Activated CD4-positive, alpha-beta memory T cell treated with anti-CD3 and anti-CD28 coated beads, Interleukin-2, amount 10 ng/mL, durations not matched to agents 7 days and 5 days (primary cell): Measurements from ENCODE around the gene BRD3. TPM values are rescaled to one million over a fixed set of nuclear protein-coding genes. Genes with fewer than 3 reads are reported as not detected.
"Not testable (repeated sequence)": the region's sequence is repeated elsewhere in the genome, so short reads cannot be mapped to it uniquely, and the experiment has no call there.

Source experiments
- CTCF ChIA-PET: fragments of 350-600 bp; sonication (Branson Sonifier 250); formaldehyde crosslinking; loops from one replicate; lab custom pipeline; 2021; ENCODE audit warnings: antibody characterized with exemption, inconsistent platforms; lab: Charles Lee
- POLR2A ChIA-PET: fragments of 350-600 bp; sonication (Branson Sonifier 250); formaldehyde crosslinking; loops from one replicate; lab custom pipeline; 2021; ENCODE audit warnings: antibody characterized with exemption; lab: Charles Lee
- DNase-seq: peaks from one replicate; pipeline ENCODE4 v3.0.0-alpha.2; 2020
- H3K27ac Mint-ChIP-seq: one replicate; pipeline ENCODE4 v1.8.0; 2021; ENCODE audit warnings: mild to moderate bottlenecking, mixed read lengths
- H3K27me3 Mint-ChIP-seq: one replicate; pipeline ENCODE4 v1.8.0; 2021; ENCODE audit warnings: mixed read lengths
- H3K36me3 Mint-ChIP-seq: one replicate; pipeline ENCODE4 v1.8.0; 2021; ENCODE audit warnings: low read depth, mixed read lengths
- H3K4me1 Mint-ChIP-seq: one replicate; pipeline ENCODE4 v1.8.0; 2021; ENCODE audit warnings: mixed read lengths
- H3K4me3 Mint-ChIP-seq: one replicate; pipeline ENCODE4 v1.8.0; 2021; ENCODE audit warnings: mild to moderate bottlenecking, mixed read lengths
- H3K9me3 Mint-ChIP-seq: one replicate; pipeline ENCODE4 v1.8.0; 2021; ENCODE audit warnings: mixed read lengths
- total RNA-seq, 2 experiments: library from RNA; stranded (reverse); gene quantifications; one replicate each; pipeline ENCODE4 v1.2.3, GENCODE V29; 2021

BRD3 gene
- total RNA-seq: 10 to 100 TPM; 26.0 to 29.3 TPM

- Mint-ChIP-seq H3K9me3 (no peaks in the 10 kb centered on the region), H3K27me3 (peaks cover 20% of the 10 kb centered on the region), H3K36me3 (no peaks in the 10 kb centered on the region), H3K4me1 (peaks cover 22% of the 10 kb centered on the region), H3K27ac (peak within 1 kb of the TSS; percentile 81), H3K4me3 (peak within 1 kb of the TSS; percentile 81)
- ChIA-PET CTCF (interaction anchor here (1.6 kb wide), 1 partner anchor 68 kb away, joined by 6 read pairs; the partner anchor contains the start of gene WDR5), POLR2A (interaction anchor here (0.8 to 1.6 kb wide), 4 partner anchors 66 to 96 kb away, joined by 3 to 7 read pairs (median 4); partner anchors contain the start of genes RNU6ATAC and WDR5)
- DNase-seq: peak; percentile 86
Observed at GRCh38 chr9:134067904-134068743, at the start of gene BRD3. TSS of gene BRD3 (minus strand) at chr9:134068026. CDS start at chr9:134053477, 14,549 bp downstream.

GRCh38 chr9:134112561-134112960 lies 44.7 kb upstream of the BRD3 start:
- H3K4me3 Mint-ChIP-seq: no peak overlapping the region
- H3K9me3 Mint-ChIP-seq: no peaks in the 10 kb centered on the region
- H3K4me1 Mint-ChIP-seq: no peaks in the 10 kb centered on the region
- H3K36me3 Mint-ChIP-seq: no peaks in the 10 kb centered on the region
- DNase-seq: no peak
- ChIA-PET POLR2A (no interaction called here), CTCF (no interaction called here)
- no peak overlapping the region for H3K27ac Mint-ChIP-seq
- H3K27me3 Mint-ChIP-seq: no peaks in the 10 kb centered on the region

- Mint-ChIP-seq H3K27me3 (no peaks in the 10 kb centered on the region), H3K4me1 (no peaks in the 10 kb centered on the region), H3K27ac (no peak overlapping the region), H3K9me3 (no peaks in the 10 kb centered on the region), H3K4me3 (no peak overlapping the region), H3K36me3 (no peaks in the 10 kb centered on the region)
- POLR2A ChIA-PET: no interaction called here
- DNase-seq: no peak
- CTCF ChIA-PET: no interaction called here
Observed at GRCh38 chr9:134111064-134111463, 43.2 kb upstream of the BRD3 start.

- H3K4me1 Mint-ChIP-seq: no peaks in the 10 kb centered on the region
- POLR2A ChIA-PET: no interaction called here
- H3K27ac Mint-ChIP-seq: no peak overlapping the region
- H3K9me3 Mint-ChIP-seq: no peaks in the 10 kb centered on the region
- H3K27me3 Mint-ChIP-seq: no peaks in the 10 kb centered on the region
- CTCF ChIA-PET: no interaction called here
- no peak for DNase-seq
- no peak overlapping the region for H3K4me3 Mint-ChIP-seq
- H3K36me3 Mint-ChIP-seq: no peaks in the 10 kb centered on the region
Observed at GRCh38 chr9:134103391-134103998, 35.7 kb upstream of the BRD3 start.

GRCh38 chr9:134101623-134102149 lies 33.9 kb upstream of the BRD3 start:
- no peaks in the 10 kb centered on the region for H3K27me3 Mint-ChIP-seq
- no peak overlapping the region for H3K27ac Mint-ChIP-seq
- H3K4me1 Mint-ChIP-seq: no peaks in the 10 kb centered on the region
- ChIA-PET CTCF (interaction anchor here (0.7 kb wide), 1 partner anchor 49 kb away, joined by 3 read pairs; no protein-coding TSS in a partner anchor), POLR2A (no interaction called here)
- H3K36me3 Mint-ChIP-seq: no peaks in the 10 kb centered on the region
- H3K9me3 Mint-ChIP-seq: no peaks in the 10 kb centered on the region
- DNase-seq: no peak
- H3K4me3 Mint-ChIP-seq: no peak overlapping the region

GRCh38 chr9:134101133-134101532 lies 33.3 kb upstream of the BRD3 start:
- H3K4me3 Mint-ChIP-seq, H3K4me1 Mint-ChIP-seq, H3K27ac Mint-ChIP-seq, H3K9me3 Mint-ChIP-seq, POLR2A ChIA-PET, H3K27me3 Mint-ChIP-seq, DNase-seq, H3K36me3 Mint-ChIP-seq: not testable (repeated sequence)
- CTCF ChIA-PET: interaction anchor here (0.7 kb wide), 2 partner anchors 50 to 444 kb away, joined by 3 read pairs; no protein-coding TSS in a partner anchor

GRCh38 chr9:134100040-134100439 lies 32.2 kb upstream of the BRD3 start:
- CTCF ChIA-PET: interaction anchor here (1.2 kb wide), 1 partner anchor 74 kb away, joined by 3 read pairs; the partner anchor contains the start of gene BRD3OS
- H3K4me1 Mint-ChIP-seq: no peaks in the 10 kb centered on the region
- H3K36me3 Mint-ChIP-seq: no peaks in the 10 kb centered on the region
- H3K27me3 Mint-ChIP-seq: no peaks in the 10 kb centered on the region
- POLR2A ChIA-PET: no interaction called here
- H3K9me3 Mint-ChIP-seq: no peaks in the 10 kb centered on the region
- no peak overlapping the region for H3K27ac Mint-ChIP-seq
- no peak for DNase-seq
- no peak overlapping the region for H3K4me3 Mint-ChIP-seq

GRCh38 chr9:134099123-134099761 lies 31.4 kb upstream of the BRD3 start:
- no peaks in the 10 kb centered on the region for H3K36me3 Mint-ChIP-seq
- no peaks in the 10 kb centered on the region for H3K4me1 Mint-ChIP-seq
- ChIA-PET CTCF (interaction anchor here (1.0 to 1.5 kb wide), 4 partner anchors 10 to 317 kb away, joined by 3 to 10 read pairs (median 4); partner anchors contain the start of gene BRD3OS), POLR2A (no interaction called here)
- H3K27me3 Mint-ChIP-seq: no peaks in the 10 kb centered on the region
- H3K27ac Mint-ChIP-seq: no peak overlapping the region
- H3K4me3 Mint-ChIP-seq: no peak overlapping the region
- DNase-seq: peak; percentile 58
- H3K9me3 Mint-ChIP-seq: no peaks in the 10 kb centered on the region

- H3K27ac Mint-ChIP-seq: no peak overlapping the region
- no peak overlapping the region for H3K4me3 Mint-ChIP-seq
- H3K27me3 Mint-ChIP-seq: peaks cover 2% of the 10 kb centered on the region
- no peak for DNase-seq
- H3K9me3 Mint-ChIP-seq: no peaks in the 10 kb centered on the region
- H3K36me3 Mint-ChIP-seq: no peaks in the 10 kb centered on the region
- H3K4me1 Mint-ChIP-seq: no peaks in the 10 kb centered on the region
- ChIA-PET POLR2A (no interaction called here), CTCF (no interaction called here)
Observed at GRCh38 chr9:134089972-134090371, 22.1 kb upstream of the BRD3 start.

GRCh38 chr9:134088063-134088725 lies 20.4 kb upstream of the BRD3 start:
- Mint-ChIP-seq H3K4me3 (no peak overlapping the region), H3K27ac (no peak overlapping the region), H3K27me3 (peaks cover 8% of the 10 kb centered on the region), H3K4me1 (no peaks in the 10 kb centered on the region), H3K36me3 (no peaks in the 10 kb centered on the region), H3K9me3 (no peaks in the 10 kb centered on the region)
- no peak for DNase-seq
- ChIA-PET POLR2A (no interaction called here), CTCF (no interaction called here)

- POLR2A ChIA-PET: no interaction called here
- no peak for DNase-seq
- H3K36me3 Mint-ChIP-seq: no peaks in the 10 kb centered on the region
- CTCF ChIA-PET: no interaction called here
- H3K4me1 Mint-ChIP-seq: no peaks in the 10 kb centered on the region
- no peak overlapping the region for H3K4me3 Mint-ChIP-seq
- no peak overlapping the region for H3K27ac Mint-ChIP-seq
- H3K27me3 Mint-ChIP-seq: peaks cover 11% of the 10 kb centered on the region
- H3K9me3 Mint-ChIP-seq: no peaks in the 10 kb centered on the region
Observed at GRCh38 chr9:134085674-134086073, 17.8 kb upstream of the BRD3 start.

- Mint-ChIP-seq H3K27me3 (peaks cover 15% of the 10 kb centered on the region), H3K4me3 (no peak overlapping the region), H3K4me1 (no peaks in the 10 kb centered on the region), H3K36me3 (no peaks in the 10 kb centered on the region), H3K9me3 (no peaks in the 10 kb centered on the region), H3K27ac (no peak overlapping the region)
- CTCF ChIA-PET: no interaction called here
- POLR2A ChIA-PET: no interaction called here
- no peak for DNase-seq
Observed at GRCh38 chr9:134083451-134083850, 15.6 kb upstream of the BRD3 start.
